H1 (cell line): ENCODE results near the gene RAB36. TPM values are rescaled to one million over a fixed set of nuclear protein-coding genes. Genes with fewer than 3 reads are reported as not detected.

Source experiments
- CTCF ChIA-PET: fragments of 300-600 bp; sonication (Branson Sonifier 250); formaldehyde crosslinking; loops from one replicate; lab custom pipeline; 2021; ENCODE audit not compliant: partially characterized antibody; lab: Charles Lee
- POLR2A ChIA-PET: fragments of 300-600 bp; sonication (Branson Sonifier 250); formaldehyde crosslinking; loops from one replicate; lab custom pipeline; 2021; ENCODE audit warnings: inconsistent platforms; ENCODE audit not compliant: partially characterized antibody; lab: Charles Lee
- DNase-seq, 2 experiments: peaks; one replicate each; pipeline versions ENCODE4 v3.0.0 to v3.0.0-alpha.2; 2010 to 2022; ENCODE audit warnings: low spot score in 2 of 2, low read depth in 1 of 2, mixed read lengths in 1 of 2
- FAIRE-seq: peaks from 2 replicates; lab custom pipeline; 2011; peaks lifted over from hg19 to GRCh38; lab: Jason Lieb, UNC
- H2AFZ ChIP-seq: 2 replicates; pipeline ENCODE4 v1.8.1; 2012; ENCODE audit warnings: low read length, inconsistent platforms
- H2AK5ac ChIP-seq: 2 replicates; pipeline ENCODE4 v1.6.1; 2013; ENCODE audit warnings: low read depth, low read length
- H2BK120ac ChIP-seq: replicated peaks from 2 replicates; pipeline ENCODE3; 2013; ENCODE audit warnings: low read depth, low read length, inconsistent platforms
- H2BK12ac ChIP-seq: 2 replicates; pipeline ENCODE4 v1.6.1; 2013; ENCODE audit warnings: low read depth, low read length
- H2BK15ac ChIP-seq: 2 replicates; pipeline ENCODE4 v1.6.1; 2013; ENCODE audit warnings: low read length
- H2BK20ac ChIP-seq: 2 replicates; pipeline ENCODE4 v1.6.1; 2013; ENCODE audit warnings: low read length
- H2BK5ac ChIP-seq: 2 replicates; pipeline ENCODE4 v1.6.1; 2013; ENCODE audit warnings: low read depth, low read length
- H3K14ac ChIP-seq: 2 replicates; pipeline ENCODE4 v1.6.1; 2013; ENCODE audit warnings: inconsistent platforms; ENCODE audit not compliant: insufficient read length
- H3K18ac ChIP-seq: 2 replicates; pipeline ENCODE4 v1.6.1; 2013; ENCODE audit warnings: low read length; ENCODE audit errors: extremely low read depth
- H3K23ac ChIP-seq: 2 replicates; pipeline ENCODE4 v1.6.1; 2013; ENCODE audit warnings: inconsistent platforms; ENCODE audit not compliant: insufficient read length
- H3K23me2 ChIP-seq: 2 replicates; pipeline ENCODE4 v1.6.1; 2013; ENCODE audit warnings: low read depth, low read length
- H3K27ac ChIP-seq: 2 replicates; pipeline ENCODE4 v1.6.1; 2011; ENCODE audit warnings: low read depth, low read length, inconsistent platforms
- H3K27me3 ChIP-seq, 4 experiments: replicated peaks in 1 of 4; 1 replicate in 1 of 4; 2 replicates in 3 of 4; pipeline versions ENCODE4 v1.6.1 to v1.8.1; 2011 to 2013; ENCODE audit warnings: low read length in 3 of 4, mild to moderate bottlenecking in 3 of 4, inconsistent platforms in 2 of 4, mixed read lengths in 2 of 4, moderate library complexity in 1 of 4; ENCODE audit not compliant: control insufficient read depth in 3 of 4, insufficient read depth in 3 of 4; ENCODE audit errors: extremely low read depth in 1 of 4
- H3K36me3 ChIP-seq, 4 experiments: 2 replicates each; pipeline versions ENCODE4 v1.6.1 to v1.8.1; 2011 to 2013; ENCODE audit warnings: mild to moderate bottlenecking in 4 of 4, low read length in 3 of 4, moderate library complexity in 2 of 4, control low read depth in 1 of 4, inconsistent platforms in 1 of 4; ENCODE audit not compliant: insufficient read depth in 4 of 4, control insufficient read depth in 2 of 4
- H3K4ac ChIP-seq: replicated peaks from 2 replicates; pipeline ENCODE3; 2013; ENCODE audit warnings: low read length, low read depth, mixed read lengths, inconsistent platforms; ENCODE audit not compliant: insufficient read length
- H3K4me1 ChIP-seq, 4 experiments: replicated peaks in 1 of 4; 1 replicate in 1 of 4; 2 replicates in 3 of 4; pipeline versions ENCODE4 v1.6.1 to v1.8.1; 2011 to 2013; ENCODE audit warnings: low read length in 3 of 4, inconsistent platforms in 2 of 4, mixed read lengths in 1 of 4; ENCODE audit not compliant: insufficient read depth in 4 of 4, control insufficient read depth in 3 of 4
- H3K4me2 ChIP-seq, 2 experiments: 2 replicates each; pipeline versions ENCODE4 v1.6.1 to v1.8.1; 2011 to 2013; ENCODE audit warnings: low read depth in 2 of 2, low read length in 2 of 2, control low read depth in 1 of 2, inconsistent platforms in 1 of 2, mild to moderate bottlenecking in 1 of 2; ENCODE audit not compliant: insufficient read depth in 1 of 2
- H3K4me3 ChIP-seq, 4 experiments: fragments of 200-600, 300-600 bp in 1 of 4; sonication (generic), shearing (Covaris generic), sonication (Bioruptor Twin) in 1 of 4; 2 replicates each; pipeline versions ENCODE4 v1.5.1 to v1.8.1; 2011 to 2016; ENCODE audit warnings: low read length in 4 of 4, low read depth in 3 of 4, control low read depth in 2 of 4, inconsistent platforms in 2 of 4, mild to moderate bottlenecking in 2 of 4, mixed read lengths in 1 of 4, moderate library complexity in 1 of 4; ENCODE audit not compliant: insufficient read depth in 2 of 4; ENCODE audit errors: extremely low read depth in 1 of 4
- H3K56ac ChIP-seq: replicated peaks from 2 replicates; pipeline ENCODE3; 2013; ENCODE audit warnings: low read depth, mild to moderate bottlenecking, mixed read lengths, low read length, inconsistent platforms; ENCODE audit not compliant: insufficient read length
- H3K79me1 ChIP-seq: 2 replicates; pipeline ENCODE4 v1.6.1; 2013; ENCODE audit warnings: low read depth, low read length, control low read depth
- H3K79me2 ChIP-seq, 2 experiments: 2 replicates each; pipeline versions ENCODE4 v1.6.1 to v1.8.1; 2012 to 2013; ENCODE audit warnings: low read length in 2 of 2, mild to moderate bottlenecking in 2 of 2, inconsistent platforms in 1 of 2; ENCODE audit not compliant: insufficient read depth in 2 of 2, control insufficient read depth in 1 of 2
- H3K9ac ChIP-seq, 4 experiments: replicated peaks in 1 of 4; 1 replicate in 1 of 4; 2 replicates in 3 of 4; pipeline versions ENCODE4 v1.6.1 to v1.8.1; 2011 to 2013; ENCODE audit warnings: low read depth in 3 of 4, low read length in 3 of 4, control low read depth in 2 of 4, mild to moderate bottlenecking in 2 of 4, moderate library complexity in 2 of 4, inconsistent platforms in 1 of 4; ENCODE audit errors: extremely low read depth in 1 of 4
- H3K9me3 ChIP-seq, 2 experiments: 2 replicates each; pipeline versions ENCODE4 v1.6.1 to v1.8.1; 2012 to 2013; ENCODE audit warnings: mild to moderate bottlenecking in 2 of 2, moderate library complexity in 2 of 2, control low read depth in 1 of 2, inconsistent platforms in 1 of 2, low read depth in 1 of 2, low read length in 1 of 2, mixed read lengths in 1 of 2; ENCODE audit not compliant: insufficient read depth in 2 of 2
- H4K20me1 ChIP-seq, 2 experiments: replicated peaks in 1 of 2; 2 replicates each; pipeline versions ENCODE3 to v1.8.1; 2011 to 2013; ENCODE audit warnings: inconsistent platforms in 2 of 2, low read length in 2 of 2, mild to moderate bottlenecking in 1 of 2; ENCODE audit not compliant: insufficient read depth in 2 of 2, control insufficient read depth in 1 of 2
- H4K5ac ChIP-seq: 2 replicates; pipeline ENCODE4 v1.6.1; 2013; ENCODE audit warnings: low read length, low read depth, mixed read lengths, inconsistent platforms; ENCODE audit not compliant: insufficient read length
- H4K8ac ChIP-seq: 2 replicates; pipeline ENCODE4 v1.8.0; 2013; ENCODE audit warnings: mild to moderate bottlenecking, moderate library complexity, low read length, inconsistent platforms; ENCODE audit not compliant: insufficient read depth; ENCODE audit errors: extremely low read depth
- H4K91ac ChIP-seq: replicated peaks from 2 replicates; pipeline ENCODE3; 2013; ENCODE audit warnings: low read length, mixed read lengths, inconsistent platforms; ENCODE audit not compliant: insufficient read length
- EGR1 ChIP-seq: IDR thresholded peaks from 2 replicates; pipeline ENCODE4 v1.6.1; 2011; ENCODE audit warnings: low read depth, low read length, borderline replicate concordance
- GTF2F1 ChIP-seq: IDR thresholded peaks from 2 replicates; pipeline ENCODE4 v1.6.1; 2012; ENCODE audit warnings: low read depth, low read length, improper control_type of control experiment, borderline replicate concordance
- WGBS, 2 experiments: shearing (Covaris generic) in 1 of 2; methylation state at CpG; one replicate each; pipeline versions ENCODE4 v1.1.6 to v1.1.7; 2013 to 2015; ENCODE audit warnings: low lambda C conversion rate in 2 of 2, mixed read lengths in 2 of 2, inconsistent platforms in 1 of 2, low coverage in 1 of 2, missing lambda C conversion rate in 1 of 2; ENCODE audit not compliant: insufficient replicate concordance in 2 of 2, insufficient coverage in 1 of 2, insufficient read length in 1 of 2; ENCODE audit errors: extremely low coverage in 1 of 2, missing lambda C conversion rate in 1 of 2; 5-methylcytosine and 5-hydroxymethylcytosine counted together
- polyA plus RNA-seq, 7 experiments: library from polyadenylated mRNA; depleted of rRNA in 3 of 7; stranded (reverse) in 5 of 7; unstranded in 2 of 7; fragments of >200 nt in 5 of 7; fragments of 200-250 nt in 2 of 7; gene quantifications; 1 replicate in 5 of 7; 2 replicates in 1 of 7; 4 replicates in 1 of 7; pipeline versions ENCODE4 v1.2.1 to v1.2.3, GENCODE V29; 2011 to 2013; ENCODE audit warnings: missing spikeins in 2 of 7, mixed read lengths in 2 of 7
- total RNA-seq: library from RNA; stranded (reverse); fragmentation: NEBNext Ultra II Directional; extraction: Animal tissue kit (Norgen Biotek cat#: 25700); gene quantifications from 2 replicates; pipeline ENCODE4 v1.2.1, GENCODE V29; 2021

The RAB36 gene
- total and polyA plus RNA-seq, 2 of the 8 experiments (the other 6 are each of a cell fraction or from before 2014, with no cell fraction given) = 1.0 to 1.5 TPM

GRCh38 chr22:23127788-23128187 is 17.5 kb upstream of the RAB36 start:
- H3K9ac ChIP-seq = no peak overlapping the region
- FAIRE-seq (no peak), DNase-seq (no peak)
- no peaks in the 10 kb centered on the region for H3K9me3 ChIP-seq
- H3K4me2 ChIP-seq = no peak overlapping the region
- no peak overlapping the region for H3K56ac ChIP-seq
- no peak overlapping the region for H2AFZ ChIP-seq
- H3K27me3 ChIP-seq = peaks cover 0 to 5% (median 3%) of the 10 kb centered on the region in 4 experiments; a peak in 3 of 7 replicates
- no peak overlapping the region for H2AK5ac ChIP-seq
- H2BK5ac ChIP-seq = no peak overlapping the region
- H3K18ac ChIP-seq = no peak overlapping the region
- peak overlapping the region; percentile 19; the same call in 1 of the 2 replicates for H2BK15ac ChIP-seq
- H3K27ac ChIP-seq = no peak overlapping the region
- H4K91ac ChIP-seq = no peak overlapping the region
- no peaks in the 10 kb centered on the region; a peak in 2 of 8 replicates for H3K36me3 ChIP-seq
- peaks cover 0 to 1% (median 0%) of the 10 kb centered on the region in 4 experiments; a peak in 1 of 7 replicates for H3K4me1 ChIP-seq
- H3K14ac ChIP-seq = no peak overlapping the region
- 90% methylated on average over 9 of the region's 9 CpGs; no CpG with 5 or more reads in 1 of the 2 experiments for WGBS, 2 experiments
- H2BK120ac ChIP-seq = no peak overlapping the region
- H3K4ac ChIP-seq = no peak overlapping the region
- H3K23me2 ChIP-seq = no peaks in the 10 kb centered on the region
- no peak overlapping the region for H3K4me3 ChIP-seq
- no peaks in the 10 kb centered on the region for H4K20me1 ChIP-seq
- H4K5ac ChIP-seq = no peak overlapping the region
- H2BK12ac ChIP-seq = no peak overlapping the region
- no peaks in the 10 kb centered on the region for H3K79me2 ChIP-seq
- no peaks in the 10 kb centered on the region for H3K79me1 ChIP-seq
- ChIA-PET CTCF (interaction anchor here (0.7 to 24.3 kb wide), 29 partner anchors 10 to 705 kb away, joined by 3 to 384 read pairs (median 4); partner anchors contain the start of genes GNAZ and RSPH14), POLR2A (no interaction called here)
- H4K8ac ChIP-seq = no peak overlapping the region
- H3K23ac ChIP-seq = no peak overlapping the region
- H2BK20ac ChIP-seq = no peak overlapping the region
- TF ChIP-seq EGR1 (no peak), GTF2F1 (no peak)
